Coronary artery (tissue), 2 donors: ENCODE results near the gene PCDH9.

Source experiments
- DNase-seq: peaks from one replicate; pipeline ENCODE4 v3.0.0-alpha.2; 2017; ENCODE audit warnings: low spot score
- H3K27ac ChIP-seq, 2 donors: fragments of 200-600 bp; sonication (generic); one replicate each; pipeline ENCODE4 v1.5.1; 2016 to 2019
- H3K4me3 ChIP-seq: fragments of 200-600 bp; sonication (generic); 2 replicates; pipeline ENCODE4 v1.5.1; 2016; ENCODE audit warnings: mild to moderate bottlenecking, moderate library complexity
- TF ChIP-seq, protein P1 (sequence below): fragments of 200-600 bp; sonication (generic); IDR thresholded peaks from one replicate; pipeline ENCODE4 v1.5.1; 2019; ENCODE audit warnings: antibody characterized with exemption

Gene PCDH9

GRCh38 chr13:66430728-66431127 lies 799.4 kb downstream of the PCDH9 start:
- TF ChIP-seq, protein P1, sequence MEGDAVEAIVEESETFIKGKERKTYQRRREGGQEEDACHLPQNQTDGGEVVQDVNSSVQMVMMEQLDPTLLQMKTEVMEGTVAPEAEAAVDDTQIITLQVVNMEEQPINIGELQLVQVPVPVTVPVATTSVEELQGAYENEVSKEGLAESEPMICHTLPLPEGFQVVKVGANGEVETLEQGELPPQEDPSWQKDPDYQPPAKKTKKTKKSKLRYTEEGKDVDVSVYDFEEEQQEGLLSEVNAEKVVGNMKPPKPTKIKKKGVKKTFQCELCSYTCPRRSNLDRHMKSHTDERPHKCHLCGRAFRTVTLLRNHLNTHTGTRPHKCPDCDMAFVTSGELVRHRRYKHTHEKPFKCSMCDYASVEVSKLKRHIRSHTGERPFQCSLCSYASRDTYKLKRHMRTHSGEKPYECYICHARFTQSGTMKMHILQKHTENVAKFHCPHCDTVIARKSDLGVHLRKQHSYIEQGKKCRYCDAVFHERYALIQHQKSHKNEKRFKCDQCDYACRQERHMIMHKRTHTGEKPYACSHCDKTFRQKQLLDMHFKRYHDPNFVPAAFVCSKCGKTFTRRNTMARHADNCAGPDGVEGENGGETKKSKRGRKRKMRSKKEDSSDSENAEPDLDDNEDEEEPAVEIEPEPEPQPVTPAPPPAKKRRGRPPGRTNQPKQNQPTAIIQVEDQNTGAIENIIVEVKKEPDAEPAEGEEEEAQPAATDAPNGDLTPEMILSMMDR = no peak
- no peak overlapping the region for H3K27ac ChIP-seq

GRCh38 chr13:66430269-66430668 lies 799.9 kb downstream of the PCDH9 start:
- TF ChIP-seq, protein P1 = no peak
- no peak for DNase-seq
- Histone ChIP-seq H3K4me3 (no peak overlapping the region), H3K27ac (no peak overlapping the region)

More at GRCh38 chr13:66430728-66431127, 799.4 kb downstream of the PCDH9 start:
- H3K4me3 ChIP-seq = no peak overlapping the region
- DNase-seq = no peak

- TF ChIP-seq, protein P1 = no peak
- no peak for DNase-seq
- no peak overlapping the region for H3K27ac ChIP-seq
- H3K4me3 ChIP-seq = no peak overlapping the region
These were observed 801.0 kb downstream of the PCDH9 start for GRCh38 chr13:66429156-66429555.

DNA sequence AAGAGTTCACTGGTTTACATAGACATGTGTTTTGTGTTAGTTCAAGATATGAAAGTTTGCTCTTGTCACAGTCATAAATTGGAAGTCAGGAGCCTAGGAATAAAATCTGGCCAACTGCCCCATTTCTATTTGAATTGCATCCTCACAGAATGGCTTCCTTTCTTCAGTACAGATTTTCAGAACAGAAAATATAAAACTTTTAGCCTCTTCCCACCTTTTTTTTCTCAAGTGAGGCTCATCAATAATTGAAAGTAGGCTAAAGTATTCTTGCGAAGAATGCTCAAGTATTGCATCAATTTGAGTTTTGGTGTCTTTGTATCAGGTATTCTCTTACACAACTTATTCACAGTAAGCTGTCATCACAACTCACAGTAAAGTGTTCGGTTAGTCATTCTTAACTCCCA lies 802.7 kb downstream of the PCDH9 start:
- TF ChIP-seq, protein P1 = no peak
- Histone ChIP-seq H3K4me3 (no peak overlapping the region), H3K27ac (no peak overlapping the region)
- DNase-seq = no peak

DNA sequence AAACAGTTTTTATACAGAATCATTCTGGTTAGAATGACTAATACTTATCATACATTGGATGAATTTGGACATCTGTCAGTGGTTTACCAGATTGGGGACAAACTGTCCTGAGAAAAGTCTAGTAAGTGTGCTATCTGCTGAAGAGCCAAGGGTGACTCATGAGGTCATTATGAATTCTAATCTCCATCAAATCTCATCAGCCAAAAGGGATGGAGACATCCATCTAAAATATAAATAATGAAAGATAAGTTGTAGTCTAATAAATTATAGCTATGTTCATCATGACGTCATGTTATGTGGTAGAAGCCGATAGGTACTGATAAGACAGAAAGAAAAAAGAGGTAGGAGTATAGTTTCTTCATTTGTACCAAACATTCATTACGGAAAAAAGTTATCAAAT lies 804.4 kb downstream of the PCDH9 start:
- Histone ChIP-seq H3K27ac (no peak overlapping the region), H3K4me3 (no peak overlapping the region)
- TF ChIP-seq, protein P1 = no peak
- no peak for DNase-seq

GRCh38 chr13:66424422-66424821 lies 805.7 kb downstream of the PCDH9 start:
- TF ChIP-seq, protein P1 = no peak
- DNase-seq = no peak
- H3K27ac ChIP-seq = no peak overlapping the region
- H3K4me3 ChIP-seq = no peak overlapping the region

DNA sequence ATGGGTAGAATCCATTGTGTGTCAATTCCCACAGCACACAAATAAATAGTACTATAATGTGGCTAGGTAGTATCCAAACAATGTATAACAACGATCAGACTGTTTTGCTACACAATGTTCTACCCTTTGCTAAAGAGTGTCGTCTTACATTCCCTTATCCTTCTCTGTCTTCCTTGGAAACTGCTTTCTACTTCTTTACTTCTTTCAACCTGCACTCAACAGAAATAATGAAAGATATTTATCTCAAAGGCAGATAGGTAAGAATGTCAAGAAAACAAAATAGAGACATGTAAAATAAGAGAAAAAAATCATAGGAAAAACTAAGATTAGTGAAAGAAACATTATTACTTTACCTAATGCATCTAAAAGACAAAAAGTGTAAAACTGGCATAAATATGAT lies 814.7 kb downstream of the PCDH9 start:
- H3K4me3 ChIP-seq = no peak overlapping the region
- TF ChIP-seq, protein P1 = no peak
- no peak for DNase-seq
- H3K27ac ChIP-seq = no peak overlapping the region
